GM21825 (cell line): ENCODE measurements around the gene RASAL3.
"Not testable (repeated sequence)": the region's sequence is repeated elsewhere in the genome, so short reads cannot be mapped to it uniquely, and the experiment has no call there.

Experiments
- ATAC-seq: cut with Tn5 transposase; IDR thresholded peaks from one replicate; pipeline ENCODE4 v1.9.1; 2021; ENCODE audit warnings: mild to moderate bottlenecking, moderate library complexity; ENCODE audit not compliant: unreplicated experiment

Gene RASAL3

DNA sequence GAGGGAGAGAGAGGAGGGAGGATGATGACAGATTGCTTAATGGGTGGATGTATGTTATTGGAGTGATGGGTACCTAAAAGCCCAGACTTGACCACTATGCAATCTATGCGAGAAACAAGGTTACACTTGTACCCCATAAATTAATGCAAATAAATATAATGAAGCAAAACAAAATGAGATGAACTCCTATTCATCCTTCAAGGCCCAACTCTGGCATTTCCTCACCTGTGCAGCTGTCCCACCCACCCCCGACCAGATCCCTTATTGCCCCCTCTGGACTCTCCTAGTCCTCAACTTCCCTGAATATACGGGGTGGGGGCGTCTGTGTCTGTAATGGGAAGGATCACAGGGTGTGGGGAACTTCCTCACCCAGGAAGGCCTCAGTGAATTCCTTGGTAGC is 10.8 kb upstream of the RASAL3 start:
- no peak for ATAC-seq

DNA sequence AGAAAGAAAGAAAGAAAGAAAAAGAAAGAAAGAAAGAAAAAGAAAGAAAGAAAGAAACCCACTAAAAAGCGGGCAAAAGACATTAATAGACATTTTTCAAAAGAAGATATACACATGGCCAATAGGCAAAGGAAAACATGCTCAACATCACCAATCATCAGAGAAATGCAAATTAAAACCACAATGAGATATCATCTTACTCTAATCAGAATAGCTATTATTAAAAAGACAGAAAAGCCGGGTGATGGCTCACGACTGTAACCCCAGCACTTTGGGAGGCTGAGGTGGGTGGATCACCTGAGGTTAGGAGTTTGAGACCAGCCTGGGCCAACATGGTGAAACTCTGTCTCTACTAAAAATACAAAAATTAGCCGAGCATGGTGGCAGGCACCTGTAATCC is 9.5 kb upstream of the RASAL3 start:
- not testable (repeated sequence) for ATAC-seq

DNA sequence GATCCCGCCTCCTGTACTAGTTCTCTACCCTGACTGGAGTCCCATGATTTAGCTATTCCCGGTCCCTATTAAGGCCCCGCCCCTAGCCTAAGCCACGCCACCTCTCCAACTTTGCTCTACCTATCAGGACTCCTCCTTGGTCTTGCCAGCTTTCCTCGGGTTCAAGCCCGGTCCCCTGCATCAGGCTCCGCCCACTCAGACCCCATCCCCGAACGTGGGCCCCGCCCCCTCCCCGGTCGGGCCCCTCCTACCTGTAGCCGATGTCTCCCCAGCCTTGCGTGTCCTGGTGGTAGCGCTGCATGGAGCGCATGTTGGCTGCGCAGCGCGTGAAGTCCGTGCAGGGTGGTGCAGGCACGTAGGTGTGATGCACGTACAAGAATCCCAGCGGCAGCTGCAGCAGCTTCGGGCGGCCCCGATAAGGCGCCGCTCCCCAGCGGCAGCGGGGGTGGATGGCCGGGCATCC is 7.3 kb upstream of the RASAL3 start:
- no peak for ATAC-seq

DNA sequence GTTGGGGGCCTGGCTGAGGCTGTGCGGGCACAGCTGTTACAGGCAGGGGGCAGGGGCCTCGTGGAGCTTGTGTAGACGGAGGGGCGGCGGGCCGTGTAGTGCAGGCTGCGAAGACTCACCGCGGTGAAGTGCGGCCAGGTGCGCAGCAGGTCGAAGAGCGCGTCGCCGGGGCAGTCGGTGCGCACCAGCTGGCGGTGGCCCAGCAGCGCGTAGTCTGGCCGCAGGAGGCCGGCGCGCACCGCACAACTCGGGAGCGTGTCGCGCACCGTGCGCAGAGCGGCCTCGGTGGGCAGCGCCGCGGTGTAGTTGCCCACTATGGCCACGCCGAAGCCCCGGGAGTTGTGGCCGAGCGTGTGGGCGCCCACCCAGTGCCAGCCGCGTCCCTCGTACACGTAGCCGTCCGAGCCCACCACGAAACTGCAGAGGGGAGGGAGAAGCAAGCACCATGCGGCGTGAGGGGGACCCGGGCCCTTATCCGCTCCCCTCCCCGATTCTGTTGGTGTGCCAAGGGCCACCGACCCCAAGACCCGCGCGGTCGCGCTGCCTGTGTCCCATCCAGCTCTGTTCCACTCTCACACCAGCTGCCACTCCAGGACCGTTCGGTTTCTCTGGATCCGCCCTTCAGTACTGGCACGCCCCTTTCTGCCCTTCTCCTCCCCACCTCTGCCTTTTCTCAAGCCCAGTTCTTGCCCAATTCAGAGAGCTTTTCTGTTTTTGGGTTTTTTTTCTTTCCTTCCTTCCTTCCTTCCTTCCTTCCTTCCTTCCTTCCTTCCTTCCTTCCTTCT is 5.4 kb upstream of the RASAL3 start:
- ATAC-seq, result no peak

DNA sequence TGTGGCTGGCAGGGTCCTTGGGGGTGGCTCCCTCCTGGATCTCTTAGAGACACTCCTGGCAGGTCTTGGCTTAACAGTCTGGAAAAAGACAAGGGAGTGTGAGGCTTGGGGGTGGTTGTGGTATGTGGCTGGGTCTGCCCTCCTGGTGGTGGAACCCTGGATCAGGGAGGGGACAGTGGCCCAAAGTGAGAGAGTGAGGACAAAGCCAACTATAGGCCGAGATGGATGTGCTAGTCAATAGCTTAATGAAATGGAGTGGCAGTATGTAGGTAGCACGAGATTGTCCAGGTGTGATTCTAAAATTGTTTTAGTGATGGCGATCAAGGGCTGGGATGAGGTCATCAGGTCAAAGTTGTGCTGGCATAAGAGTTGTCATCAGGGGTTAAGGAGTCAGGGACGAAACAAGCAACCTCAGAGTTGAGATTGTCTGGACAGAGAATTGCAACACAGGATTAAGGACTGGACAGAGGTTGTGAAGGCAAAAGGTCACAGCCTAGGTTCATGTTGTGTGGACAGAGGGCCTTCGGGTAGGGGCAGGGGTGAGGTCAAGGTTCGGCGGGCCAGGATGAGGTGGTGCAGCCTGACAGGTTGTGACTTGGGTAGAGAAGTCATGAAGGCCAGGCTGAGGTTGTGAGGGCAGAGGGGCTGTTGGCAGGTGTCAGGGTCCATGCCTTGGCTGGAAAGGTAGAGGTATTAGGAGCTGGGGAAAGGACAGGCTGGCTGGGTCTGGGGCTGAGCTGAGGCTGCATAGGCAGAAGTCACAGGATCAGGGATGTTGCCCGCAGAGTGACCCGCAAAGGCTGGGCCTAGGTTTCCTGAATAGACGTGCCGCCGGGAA is 4.5 kb upstream of the RASAL3 start:
- ATAC-seq, result no peak

DNA sequence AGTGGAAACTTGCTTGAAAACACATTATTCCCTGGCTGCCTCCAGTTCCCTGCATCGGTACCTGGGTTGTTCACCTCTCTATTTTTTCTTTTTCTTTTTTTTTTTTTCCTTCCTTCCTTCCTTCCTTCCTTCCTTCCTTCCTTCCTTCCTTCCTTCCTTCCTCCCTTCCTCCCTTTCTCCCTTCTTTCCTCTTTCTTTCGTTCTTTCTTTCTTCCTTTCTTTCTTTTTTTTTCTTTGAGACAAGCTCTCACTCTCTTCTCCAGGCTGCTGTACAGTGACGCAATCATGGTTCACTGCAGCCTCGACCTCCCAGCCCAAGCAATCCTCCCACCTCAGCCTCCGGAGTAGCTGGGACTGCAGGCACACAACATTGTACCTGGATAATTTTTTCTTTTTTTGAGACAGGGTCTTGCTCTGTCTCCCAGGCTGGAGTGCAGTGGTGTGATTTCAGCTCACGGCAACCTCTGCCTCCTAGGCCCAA is 3.4 kb upstream of the RASAL3 start:
- ATAC-seq, result no peak

DNA sequence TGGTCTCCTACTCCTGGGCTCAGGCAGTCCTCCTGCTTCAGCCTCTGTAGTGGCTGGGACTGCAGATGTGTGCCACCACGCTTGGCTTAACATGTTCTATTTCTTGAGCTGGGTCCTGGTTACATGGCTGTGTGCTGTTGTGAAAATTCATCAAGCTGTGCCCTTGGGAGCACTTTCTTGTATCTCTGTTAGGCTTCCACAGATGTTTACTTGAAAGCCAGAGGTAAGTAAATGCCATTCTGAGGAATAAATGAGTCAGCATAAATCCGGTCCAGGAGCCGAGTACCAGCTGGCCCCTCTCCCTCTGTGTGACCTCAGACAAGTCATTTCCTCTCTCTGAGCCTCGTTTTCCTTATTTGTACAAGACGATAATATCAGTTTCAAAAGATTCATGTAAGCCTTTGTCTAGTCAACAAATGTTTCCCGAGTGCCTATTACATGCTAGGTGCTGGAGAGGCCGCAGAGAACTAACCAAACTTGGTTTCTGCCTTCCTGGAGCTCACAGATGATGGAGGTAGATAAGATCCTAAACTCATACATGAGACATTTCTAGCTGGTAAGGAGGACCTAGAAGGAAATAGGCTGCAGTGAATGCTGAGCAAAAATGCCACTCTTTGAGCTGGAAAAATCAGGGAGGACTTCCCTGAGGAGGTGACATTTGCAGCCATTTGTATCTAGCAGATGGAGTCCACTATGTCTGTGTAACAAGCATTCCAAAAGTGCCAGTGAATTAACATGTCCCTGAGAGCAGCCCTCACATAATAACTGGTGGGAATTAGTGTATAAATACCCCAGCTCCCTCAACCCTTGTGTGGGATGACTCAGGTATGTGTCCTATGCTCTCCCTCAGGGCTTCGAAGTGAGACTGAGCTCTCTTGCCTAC is 2.7 kb upstream of the RASAL3 start:
- peak; percentile 51 for ATAC-seq

DNA sequence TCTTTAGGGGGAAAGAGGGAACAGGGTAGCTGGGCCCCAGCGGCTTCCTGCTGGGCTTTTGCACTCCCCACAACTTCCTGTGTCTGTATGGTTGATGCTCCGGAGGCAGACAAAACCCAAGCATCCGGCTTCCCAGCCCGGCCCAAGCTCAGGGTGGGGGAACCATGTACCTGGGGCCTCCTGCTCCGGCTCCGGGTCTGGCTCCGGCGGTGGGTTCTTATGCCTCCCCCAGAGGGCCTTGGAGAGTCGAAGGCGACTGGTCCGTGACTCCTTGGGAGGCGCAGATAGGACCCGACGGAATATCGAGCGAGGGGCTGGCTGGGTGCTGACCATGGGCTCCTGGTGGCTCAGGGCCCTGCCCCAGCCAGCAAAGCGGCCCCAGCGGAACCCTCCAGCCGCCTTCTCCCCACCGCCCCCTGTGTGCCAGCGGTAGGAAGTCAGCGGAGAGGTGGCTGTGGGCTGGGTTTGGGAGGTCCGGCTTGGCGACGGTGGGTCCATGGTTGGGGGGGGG is 428 bp downstream of the RASAL3 start:
- ATAC-seq, result no peak

DNA sequence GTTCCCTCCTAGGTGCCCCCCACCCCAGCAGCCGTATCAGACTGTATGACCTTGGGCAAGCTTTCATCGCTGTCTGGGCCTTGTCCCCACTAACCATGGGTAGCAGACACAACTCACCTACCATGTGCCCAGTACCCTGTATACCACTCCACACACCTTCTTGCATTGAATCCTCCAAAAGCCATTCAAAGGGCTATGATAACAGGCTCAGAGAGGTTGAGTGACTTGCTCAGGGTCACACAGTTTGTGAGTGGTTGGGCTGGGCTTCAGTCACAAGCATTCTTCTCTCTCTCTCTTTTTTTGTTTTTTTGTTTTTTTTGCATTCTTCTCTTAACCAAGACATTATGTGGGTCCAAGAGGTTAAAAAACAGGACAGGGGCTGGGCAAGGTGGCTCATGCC is 2.6 kb downstream of the RASAL3 start:
- ATAC-seq, result no peak

DNA sequence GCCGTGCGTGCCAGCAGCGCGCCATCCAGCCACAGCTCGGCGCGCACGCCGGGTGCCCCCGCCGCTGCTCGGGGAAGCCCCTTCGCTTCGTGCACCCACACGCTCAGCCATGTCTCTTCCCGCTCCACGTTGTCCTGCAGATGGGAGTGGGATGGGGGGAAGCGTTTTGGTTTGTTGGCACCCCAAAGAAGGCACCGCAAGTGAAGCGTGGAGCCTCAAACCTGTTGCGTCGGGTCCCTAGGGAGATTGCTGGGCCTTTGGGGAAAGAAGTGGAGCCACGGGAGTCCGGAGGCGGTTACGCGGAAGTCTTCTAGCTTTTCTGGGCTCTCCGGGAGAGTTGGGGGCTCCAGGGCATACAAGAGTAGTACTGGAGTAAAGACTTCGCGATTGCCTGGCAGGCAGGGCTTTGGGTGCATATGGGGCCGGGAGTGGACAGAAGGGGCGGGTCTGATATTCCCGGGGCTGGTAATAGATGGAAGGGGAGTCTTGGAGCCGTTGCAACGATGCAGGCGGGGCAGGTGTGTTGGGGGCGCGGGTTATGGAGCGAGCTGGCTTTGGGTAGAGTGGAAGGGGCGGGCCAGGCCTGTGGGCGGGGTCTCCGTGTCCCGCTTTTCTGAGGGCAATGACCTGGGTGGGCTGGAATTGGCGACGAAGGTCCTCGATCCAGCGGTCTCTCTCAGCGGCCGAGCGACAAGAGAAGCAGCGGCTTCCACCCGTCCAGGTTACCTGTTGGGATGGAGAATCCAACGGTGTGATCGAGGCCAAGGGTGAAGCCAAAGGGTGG is 6.5 kb downstream of the RASAL3 start:
- no peak for ATAC-seq

DNA sequence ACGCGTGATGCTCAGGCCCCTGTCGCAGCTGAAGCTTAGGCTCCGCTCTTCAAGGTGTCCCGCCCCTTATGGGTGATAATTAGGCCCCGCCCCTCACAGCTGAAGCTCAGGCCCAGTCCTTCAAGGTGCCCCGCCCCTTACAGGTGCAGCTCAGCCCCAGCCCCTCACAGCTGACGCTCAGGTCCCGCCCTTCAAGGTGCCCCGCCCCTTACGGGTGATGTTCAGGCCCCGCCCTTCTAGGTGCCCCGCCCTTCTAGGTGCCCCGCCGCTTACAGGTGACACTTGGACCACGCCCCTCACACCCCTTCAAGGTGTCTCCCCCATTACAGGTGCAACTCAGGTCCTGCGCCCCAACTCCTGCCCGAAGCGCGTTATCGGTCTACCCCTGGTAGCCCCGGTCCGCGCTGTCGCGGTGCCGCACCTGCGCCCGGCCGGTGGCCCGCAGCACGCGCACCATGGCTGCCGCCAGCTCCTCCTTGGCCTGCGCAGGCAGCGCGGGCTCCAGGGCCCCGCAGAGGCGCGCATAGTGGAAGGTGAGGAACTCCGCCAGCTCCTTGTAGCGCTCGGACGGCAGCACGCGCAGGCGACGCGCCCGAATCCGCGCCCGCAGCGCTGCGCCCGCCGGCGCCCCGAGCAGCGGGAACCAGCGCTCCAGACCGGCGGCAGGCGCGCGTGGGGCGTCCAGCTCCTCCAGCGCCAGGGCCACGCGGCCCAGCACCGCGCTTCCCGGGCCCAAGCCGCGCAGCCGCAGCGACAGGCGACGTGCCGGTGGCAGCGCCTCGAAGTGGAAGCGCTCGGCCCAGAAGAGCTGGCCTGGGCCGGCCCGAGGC is 7.3 kb downstream of the RASAL3 start:
- no peak for ATAC-seq

DNA sequence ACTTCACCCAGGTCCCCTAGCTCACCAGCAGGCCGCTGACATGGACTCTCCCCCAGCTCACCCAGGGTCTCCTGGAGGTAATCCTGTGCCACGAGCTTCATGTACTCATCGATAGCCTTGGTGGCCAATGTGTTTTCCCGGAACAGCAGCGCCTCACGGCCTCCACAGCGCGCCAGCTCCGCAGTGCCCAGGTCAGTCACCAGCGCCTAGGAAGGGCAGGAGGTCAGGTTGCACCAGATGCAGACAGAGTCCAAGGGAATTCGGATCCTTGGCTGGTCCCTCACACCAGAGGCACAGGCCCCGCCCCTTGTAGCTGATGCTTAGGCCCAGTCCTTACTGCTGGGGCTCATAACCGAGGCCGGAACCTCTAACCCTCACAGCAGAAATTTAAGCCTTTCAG is 7.9 kb downstream of the RASAL3 start:
- no peak for ATAC-seq

DNA sequence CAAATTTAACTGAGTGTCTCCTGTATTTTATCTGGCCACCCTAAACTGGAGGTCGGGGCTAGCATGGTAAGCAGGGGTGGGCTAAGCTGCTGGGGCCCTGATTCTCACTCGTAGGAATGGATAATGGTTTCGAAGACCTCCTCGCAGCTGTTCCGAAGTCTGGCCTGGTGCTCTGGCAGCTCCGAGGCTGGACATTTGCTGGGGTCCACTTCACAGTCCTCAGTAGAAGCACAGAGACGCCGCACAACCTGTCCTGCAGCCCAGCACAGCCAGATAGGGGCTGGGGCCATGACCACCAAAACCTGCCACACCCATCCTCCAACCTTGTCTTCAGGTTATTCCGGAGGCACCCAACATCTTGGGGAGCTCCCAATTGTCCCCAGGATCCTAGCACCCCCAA is 8.3 kb downstream of the RASAL3 start:
- ATAC-seq, result no peak

DNA sequence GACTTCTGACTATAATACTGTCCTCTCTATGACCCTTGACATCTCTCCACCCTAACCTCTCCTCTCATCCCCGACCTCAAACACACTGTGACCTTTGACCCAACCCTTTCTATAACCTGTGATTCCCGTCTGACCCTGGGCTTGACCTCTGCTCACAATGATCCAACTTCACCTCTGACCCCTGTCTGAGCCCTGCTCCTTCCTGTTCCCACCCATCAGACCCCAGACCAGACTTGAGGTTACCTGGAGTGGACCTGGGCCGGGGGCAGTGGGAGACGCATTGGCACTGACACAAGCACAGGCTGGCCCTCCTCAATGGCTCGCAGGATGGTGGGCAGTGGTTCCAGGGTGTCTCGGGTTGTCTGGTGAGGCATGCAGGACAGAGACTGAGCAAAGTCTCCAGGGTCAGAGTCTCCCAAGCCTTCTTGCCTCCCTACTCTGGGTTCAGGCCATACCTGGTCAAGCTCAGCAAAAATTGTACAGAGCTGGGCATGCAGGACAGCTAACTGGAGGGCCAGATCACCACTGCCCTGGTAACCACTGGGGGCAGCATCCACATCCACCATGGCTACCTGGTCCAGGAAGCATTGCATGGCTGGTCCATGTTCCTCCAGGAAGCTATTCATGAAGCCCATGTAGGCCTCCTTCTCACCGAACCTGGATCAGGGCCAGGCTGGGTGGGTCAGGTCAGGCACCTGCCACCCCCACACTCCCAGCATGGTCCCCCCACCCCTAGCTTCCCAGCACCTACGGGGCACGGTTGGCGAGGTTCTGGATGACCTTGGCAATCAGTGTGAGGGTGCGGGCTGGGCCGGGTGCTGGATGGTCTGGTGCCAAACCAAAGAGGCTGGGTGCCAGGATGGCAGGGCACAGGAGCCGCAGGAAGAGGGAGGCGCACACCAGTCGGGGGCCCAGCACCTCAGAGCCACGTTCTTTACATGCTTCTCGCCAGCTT is 10.2 kb downstream of the RASAL3 start:
- ATAC-seq, result no peak

DNA sequence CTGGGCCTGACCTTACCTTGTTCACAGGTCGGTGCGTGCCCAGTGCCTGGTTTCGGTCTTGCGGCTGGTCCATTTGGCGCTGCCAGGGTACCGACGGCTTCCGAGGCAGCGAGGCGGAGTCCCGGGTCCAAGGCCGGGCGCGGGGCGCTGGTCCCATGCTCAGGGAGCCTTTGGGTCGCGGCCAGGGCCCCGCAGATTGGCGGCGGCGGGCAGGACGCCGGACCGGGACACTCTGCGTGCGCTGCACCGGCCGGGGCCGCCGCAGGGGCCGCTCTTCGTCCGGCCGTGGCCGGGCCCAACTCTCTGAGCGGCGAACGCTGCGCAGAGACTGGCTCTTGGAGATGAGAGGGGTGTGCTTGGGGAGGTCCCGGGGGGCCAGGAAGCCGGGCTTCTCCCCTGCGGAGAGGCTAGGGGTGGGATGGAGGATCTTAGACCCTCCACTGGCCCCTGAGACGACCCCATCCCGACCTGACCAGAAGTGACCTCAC is 11.2 kb downstream of the RASAL3 start:
- ATAC-seq, result no peak

DNA sequence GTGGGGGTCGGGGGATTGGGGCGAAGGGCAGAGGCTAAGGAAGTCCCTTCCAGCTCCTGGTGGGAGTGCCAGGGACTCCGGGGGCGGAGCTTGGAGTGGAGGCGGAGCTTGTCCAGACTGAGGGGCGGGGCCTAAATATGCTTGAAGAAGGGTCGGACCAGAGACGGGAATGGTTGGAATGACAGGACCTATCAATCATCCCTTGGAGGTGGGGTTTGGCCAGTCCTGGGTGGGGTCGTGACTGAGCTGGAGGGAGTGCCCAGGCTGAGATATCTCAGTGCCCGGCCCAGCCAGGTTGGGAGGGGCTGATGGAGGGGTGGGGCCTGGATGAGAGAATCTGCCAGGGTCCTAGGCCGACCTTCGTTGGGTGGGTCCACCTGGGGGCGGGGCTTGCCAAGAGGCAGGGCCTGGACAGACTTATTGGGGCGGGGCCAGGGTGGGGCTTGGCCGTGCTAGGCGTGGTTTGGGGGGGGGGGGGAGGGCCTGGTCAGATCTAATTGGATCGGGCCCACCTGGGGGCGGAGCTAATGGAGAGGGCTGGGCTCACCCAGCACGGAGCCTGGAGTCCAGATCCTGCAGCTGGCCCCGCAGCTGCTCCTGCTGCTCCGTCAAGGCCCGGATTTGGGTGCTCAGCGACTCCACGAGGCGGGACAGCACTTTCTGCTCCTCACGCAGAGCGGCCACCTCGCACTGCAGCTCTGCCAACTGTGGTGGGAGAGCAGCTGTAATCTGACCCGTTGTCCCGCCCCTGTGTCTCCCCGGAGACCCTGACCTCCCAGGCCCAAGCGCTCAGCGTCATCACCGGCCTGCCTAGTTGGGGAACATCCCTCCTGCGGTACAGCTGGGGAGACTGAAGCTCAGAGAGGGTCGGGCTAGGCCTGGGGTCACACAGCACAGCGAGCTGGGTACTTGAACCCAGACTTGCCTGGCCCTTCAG is 12.0 kb downstream of the RASAL3 start:
- ATAC-seq, result no peak

DNA sequence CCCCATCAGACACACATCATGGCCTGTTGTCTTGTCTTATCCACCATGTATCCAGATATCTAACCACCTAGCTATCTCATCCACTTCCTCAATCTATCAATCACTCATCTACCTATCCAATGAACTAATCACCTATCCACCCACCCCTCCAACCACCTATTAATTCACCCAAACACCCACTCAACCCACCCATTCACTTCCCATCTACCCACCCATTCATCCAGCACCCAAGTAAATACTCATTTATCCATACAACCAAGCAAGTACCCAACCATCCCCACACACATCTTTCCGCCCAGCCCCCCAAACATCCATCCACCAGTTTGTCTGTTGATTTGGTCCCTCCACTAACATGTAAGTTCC is 13.8 kb downstream of the RASAL3 start:
- ATAC-seq, result no peak
